Measurements from ENCODE around the gene ATP6V1G1.

GRCh38 chr9:114624677-114625076, 37.1 kb downstream of the ATP6V1G1 start:
- no peak for TF ChIP-seq YY1 (IDR thresholded peaks at IDR 0.05; ENCODE audit: insufficient read depth, insufficient read length)
- no peak for TF ChIP-seq SUZ12 (IDR thresholded peaks at IDR 0.05; ENCODE audit: extremely low read depth, insufficient read depth, insufficient read length)
